Stimulated activated CD8-positive, alpha-beta memory T cell treated with anti-CD3 and anti-CD28 coated beads, Interleukin-12 subunit alpha, Interleukin-12 subunit beta, amount 100 ng/mL, for 1 hour (primary cell): ENCODE data around the gene FHIT.

Experiments used
- DNase-seq: peaks from one replicate; pipeline ENCODE4 v3.0.0-alpha.2; 2020; ENCODE audit warnings: low read depth

The FHIT gene

GRCh38 chr3:59709702-59710553, 1541.3 kb downstream of the FHIT start:
- DNase-seq = no peak

- DNase-seq = no peak
Measured at GRCh38 chr3:59708202-59708601, 1543.0 kb downstream of the FHIT start.

- no peak for DNase-seq
Measured at GRCh38 chr3:59704292-59704691, 1547.0 kb downstream of the FHIT start.

GRCh38 chr3:59699648-59700320, 1551.5 kb downstream of the FHIT start:
- DNase-seq = no peak
